ENCODE measurements around the gene DRC1.

Gene DRC1

DNA sequence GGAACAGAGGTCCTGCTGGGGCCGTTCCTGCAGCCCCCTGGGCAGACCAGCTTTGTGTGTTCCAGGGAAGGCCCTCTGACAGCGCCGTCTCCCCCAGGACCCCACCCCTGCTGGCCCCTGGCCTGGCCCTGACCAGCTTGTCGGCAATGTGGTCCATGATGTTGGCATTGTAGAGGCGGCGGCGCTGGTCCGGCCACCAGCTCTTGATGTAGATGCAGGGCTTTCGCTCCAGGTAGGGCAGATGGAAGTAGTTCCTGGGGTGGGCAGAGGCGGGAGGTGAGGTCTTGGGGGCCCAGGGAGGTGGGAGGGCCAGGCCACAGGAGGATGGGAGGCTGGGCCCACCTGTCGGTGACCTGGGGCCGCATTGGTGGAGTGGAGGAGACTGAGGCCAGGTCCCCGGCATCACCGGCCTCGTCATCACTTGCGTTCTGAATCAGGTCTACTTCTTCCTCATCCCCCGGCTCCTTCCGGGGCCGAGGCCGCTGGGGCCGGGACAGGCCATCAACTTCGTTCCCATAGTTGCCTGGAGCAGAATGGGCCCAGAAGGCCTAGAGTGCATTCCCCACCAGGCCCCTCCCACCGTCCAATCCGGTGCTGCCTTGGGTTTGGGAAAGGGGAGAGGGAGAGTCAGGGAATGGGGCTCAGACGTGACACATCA lies 77.5 kb downstream of the DRC1 start:
- FAIRE-seq = no peak

- no peak for FAIRE-seq
Measured at GRCh38 chr2:26479789-26480565, 78.3 kb downstream of the DRC1 start.

GRCh38 chr2:26480566-26481423 lies 79.1 kb downstream of the DRC1 start:
- FAIRE-seq = no peak

DNA sequence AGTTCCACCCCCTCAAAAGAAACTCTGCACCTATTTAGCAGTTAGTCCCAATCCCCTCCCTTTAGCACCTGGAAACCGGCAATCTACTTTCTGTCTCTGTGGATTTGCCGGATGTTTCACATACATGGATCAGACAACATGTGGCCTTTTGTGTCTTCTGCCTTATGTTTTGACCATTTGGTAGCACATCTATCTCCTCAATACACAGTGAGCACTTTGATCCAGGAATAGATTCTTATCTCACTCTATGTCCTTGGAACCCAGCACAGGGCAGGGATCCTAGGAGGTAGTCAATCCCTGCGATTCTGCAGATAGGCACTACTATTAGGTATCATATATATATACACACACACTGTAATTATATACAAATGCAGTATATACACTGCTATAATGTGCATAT lies 80.0 kb downstream of the DRC1 start:
- no peak for FAIRE-seq

GRCh38 chr2:26482211-26483026 lies 80.7 kb downstream of the DRC1 start:
- FAIRE-seq = no peak

- FAIRE-seq = no peak
Measured at GRCh38 chr2:26483027-26483326, 81.3 kb downstream of the DRC1 start.

DNA sequence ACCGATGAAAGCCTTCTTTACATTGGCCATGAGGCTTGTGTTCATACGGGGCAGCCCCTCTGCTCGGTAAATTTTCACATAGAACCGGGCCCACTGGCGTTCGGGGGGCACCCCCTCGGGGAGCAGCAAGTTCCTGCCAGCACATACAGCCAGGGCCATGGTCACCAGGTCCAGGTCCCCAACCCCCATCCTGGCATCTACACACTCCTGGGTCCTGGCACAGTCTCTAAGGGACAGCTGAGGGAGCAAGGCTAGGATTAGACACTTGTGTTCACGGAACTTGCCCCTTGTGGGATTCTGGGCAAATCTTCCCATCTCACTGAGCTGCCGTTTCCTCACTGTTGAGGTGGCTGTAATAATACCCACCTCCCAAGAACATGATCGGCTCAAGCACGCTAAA lies 81.8 kb downstream of the DRC1 start:
- FAIRE-seq = no peak

DNA sequence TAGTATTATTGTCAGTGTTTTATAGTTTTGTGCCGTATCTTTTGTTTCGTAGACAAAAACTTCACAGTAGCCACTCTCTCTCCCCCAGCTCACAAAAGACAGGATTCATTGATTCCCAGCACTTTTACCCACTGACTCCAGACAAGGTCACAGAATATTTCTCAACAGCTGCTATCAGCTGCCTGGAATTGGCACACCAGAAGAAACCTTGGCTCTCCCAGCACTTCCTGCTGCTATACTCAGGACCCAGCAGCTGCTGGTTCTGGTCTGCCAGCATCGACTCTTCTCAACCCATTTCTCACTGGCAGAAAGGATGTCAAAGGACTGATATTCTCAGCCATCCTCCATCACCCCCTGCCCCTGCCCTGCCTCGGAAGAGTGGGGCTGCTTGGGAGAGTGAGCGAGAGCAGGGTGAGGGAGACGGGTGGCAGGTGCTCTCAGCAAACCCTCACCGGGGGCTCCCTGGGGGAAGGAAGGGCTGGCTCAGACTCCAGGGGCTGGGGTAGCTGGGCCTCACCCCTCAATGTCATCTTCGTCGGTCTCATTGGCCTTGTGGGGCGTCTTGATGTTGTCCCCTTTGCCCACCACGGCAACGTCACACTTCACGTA lies 82.3 kb downstream of the DRC1 start:
- no peak for FAIRE-seq

- no peak for FAIRE-seq
Measured at GRCh38 chr2:26484579-26484978, 82.9 kb downstream of the DRC1 start.

DNA sequence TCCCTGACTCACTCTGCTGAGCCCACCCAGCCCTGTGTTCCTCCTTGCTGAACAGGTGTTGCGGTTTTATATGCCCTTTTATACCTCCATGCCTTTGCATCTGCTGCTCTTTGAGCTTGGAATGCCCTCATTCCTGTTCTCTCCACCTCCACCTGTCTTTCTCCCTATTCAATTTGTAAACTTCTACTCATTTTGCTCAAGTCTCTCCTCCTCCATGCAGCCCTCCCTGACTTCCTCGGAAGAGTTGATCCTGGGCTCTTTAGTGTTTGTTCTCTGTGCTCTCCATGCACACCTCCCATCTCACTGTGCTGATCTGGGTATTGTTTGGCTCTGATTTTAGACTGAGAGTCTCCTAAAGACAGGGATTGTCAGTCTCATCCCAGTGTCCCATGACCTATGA lies 83.4 kb downstream of the DRC1 start:
- FAIRE-seq = no peak

GRCh38 chr2:26485725-26486418 lies 84.2 kb downstream of the DRC1 start:
- FAIRE-seq = no peak

GRCh38 chr2:26486789-26487188 lies 85.1 kb downstream of the DRC1 start:
- no peak for FAIRE-seq

GRCh38 chr2:26487192-26487591 lies 85.5 kb downstream of the DRC1 start:
- FAIRE-seq = no peak

DNA sequence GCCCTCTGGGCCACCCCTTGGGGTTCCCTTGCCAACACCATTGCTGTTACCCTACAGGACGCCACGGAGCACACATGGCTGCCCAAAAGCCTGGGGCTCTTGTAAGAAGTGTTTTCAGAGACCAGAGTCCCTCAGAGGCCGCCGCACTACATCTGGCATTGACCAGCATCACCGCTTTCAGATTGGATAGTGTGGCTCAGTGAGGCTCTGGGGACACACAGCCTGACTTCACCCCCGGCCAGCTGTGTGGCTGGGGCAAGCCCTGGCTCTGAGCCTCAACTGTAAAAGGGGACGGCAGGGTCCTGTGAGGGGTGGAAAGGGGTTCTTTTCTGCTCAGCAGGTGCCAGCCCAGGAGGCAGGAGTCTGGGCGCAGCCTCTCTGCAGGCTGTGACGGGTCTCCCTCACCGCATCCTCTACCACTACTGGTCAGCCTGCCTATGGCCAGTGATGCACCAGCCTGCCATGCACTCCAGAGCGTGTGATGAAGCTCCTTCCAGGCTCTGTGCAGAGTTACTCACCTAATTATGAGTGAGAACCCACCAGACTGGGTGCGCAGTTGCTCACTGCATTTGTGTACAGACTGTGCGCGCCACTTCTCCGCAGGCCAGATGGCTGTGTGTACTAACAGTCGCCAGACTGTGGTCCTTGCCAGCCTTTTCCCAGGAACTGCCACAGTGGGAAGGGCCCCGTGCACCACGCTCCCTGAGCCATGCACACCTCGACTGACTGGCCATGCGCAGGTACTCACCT lies 86.9 kb downstream of the DRC1 start:
- no peak for FAIRE-seq

DNA sequence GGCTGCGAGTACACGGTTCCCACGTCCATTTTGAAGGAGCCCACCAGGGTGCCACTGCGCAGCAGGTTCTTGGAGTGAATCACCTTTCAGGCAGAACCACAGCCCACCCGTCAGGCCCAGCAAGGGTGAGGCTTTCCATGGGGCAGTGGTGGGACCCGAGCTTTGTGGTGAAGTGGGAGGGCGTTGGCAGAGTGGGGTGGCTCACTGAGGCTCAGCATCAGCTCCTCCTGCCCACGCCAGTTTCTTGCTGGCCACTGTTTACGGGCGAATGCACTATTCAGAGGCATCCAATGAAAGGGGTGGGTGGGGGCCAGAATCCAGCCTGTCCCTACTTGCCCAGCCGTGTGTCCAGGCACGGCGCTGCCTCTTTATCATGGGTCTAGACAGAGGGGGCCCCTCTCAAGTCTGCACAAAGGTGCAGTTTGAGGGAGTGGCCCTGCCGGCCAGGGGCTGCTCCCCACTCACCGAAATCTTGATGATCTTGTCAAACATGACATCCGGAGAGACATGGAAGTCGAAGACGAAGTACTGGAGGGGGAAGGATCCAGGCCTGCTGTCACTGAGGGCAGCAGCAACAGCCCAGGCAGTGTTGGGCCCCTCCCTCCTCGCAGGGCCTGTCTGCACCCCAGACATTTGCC lies 87.6 kb downstream of the DRC1 start:
- no peak for FAIRE-seq

GRCh38 chr2:26491563-26492167 lies 89.9 kb downstream of the DRC1 start:
- FAIRE-seq = no peak

DNA sequence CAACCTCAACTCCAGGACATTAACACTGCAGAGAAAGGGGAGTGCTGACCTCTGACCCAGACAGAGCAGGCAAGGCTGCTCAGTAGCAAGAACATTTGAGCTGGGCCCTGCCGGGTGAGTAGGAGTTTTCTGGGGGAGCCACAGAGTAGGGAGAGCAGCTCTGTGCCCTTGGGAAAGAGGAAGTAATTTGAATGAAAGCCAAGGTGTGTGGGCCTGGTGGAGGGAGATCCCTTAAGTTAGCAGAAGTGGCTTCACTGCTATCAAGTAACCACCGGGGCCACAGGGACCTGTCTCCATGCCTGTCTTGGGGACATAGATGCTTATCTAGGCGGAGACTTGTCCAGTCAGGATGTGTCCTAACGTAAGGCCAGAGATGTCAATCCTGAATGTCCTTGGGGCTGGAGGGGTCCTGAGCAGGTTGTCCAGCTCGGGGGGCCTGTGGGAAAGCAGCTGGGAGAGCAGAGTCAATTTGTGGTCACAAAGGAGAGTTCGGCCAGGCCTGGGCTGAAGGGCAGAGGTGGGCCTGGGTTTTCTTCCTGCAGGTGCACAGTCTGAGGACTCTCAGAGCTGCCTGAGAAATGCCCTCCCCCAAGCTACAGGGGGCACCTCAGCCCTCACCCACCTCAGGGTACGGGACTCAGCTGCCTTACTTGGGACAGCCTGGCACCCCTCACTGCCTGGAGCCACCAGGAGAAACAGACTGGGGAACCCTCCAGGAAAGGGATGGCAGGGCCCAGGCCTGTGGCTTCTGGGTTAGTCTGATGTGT lies 91.2 kb downstream of the DRC1 start:
- FAIRE-seq = no peak

GRCh38 chr2:26493566-26493965 lies 91.8 kb downstream of the DRC1 start:
- FAIRE-seq = no peak

DNA sequence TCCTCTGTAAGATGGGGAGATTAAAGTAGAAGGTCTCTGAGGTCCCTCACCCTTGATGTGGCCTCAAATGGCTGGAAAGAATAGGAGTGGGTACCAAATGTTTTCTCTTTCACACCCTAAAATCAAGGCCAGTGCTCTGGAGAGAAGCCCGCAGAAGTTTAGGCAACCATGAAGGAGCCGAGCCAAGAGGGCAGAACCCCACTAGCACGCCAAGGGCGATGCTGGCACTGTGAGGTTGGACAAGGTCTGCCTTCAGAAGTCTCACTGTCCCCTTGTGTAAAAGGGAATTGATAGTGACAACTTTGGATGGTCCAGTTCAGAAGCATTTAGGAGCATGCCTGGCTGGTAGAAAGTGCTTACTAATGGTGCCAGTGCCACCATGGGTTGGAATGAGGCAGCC lies 92.5 kb downstream of the DRC1 start:
- no peak for FAIRE-seq

Data from TTC549 (cell line).